SK-N-MC (cell line): ENCODE results near the gene SNX15.

Experiments used
- EZH2 ChIP-seq: fragments of 200-600 bp; sonication (generic); IDR thresholded peaks from one replicate; pipeline ENCODE4 v1.6.1; 2017; ENCODE audit warnings: antibody characterized with exemption
- POLR2AphosphoS5 ChIP-seq: IDR thresholded peaks from 2 replicates; pipeline ENCODE4 v1.6.1; 2012; ENCODE audit warnings: mild to moderate bottlenecking, low read depth, low read length, borderline replicate concordance

GRCh38 chr11:64998690-64999431, 28.4 kb upstream of the SNX15 start:
- no peak for TF ChIP-seq POLR2AphosphoS5
- TF ChIP-seq EZH2 = no peak
